PC-9 (cell line): ENCODE results near the gene P3H3. TPM values are rescaled to one million over a fixed set of nuclear protein-coding genes. Genes with fewer than 3 reads are reported as not detected.

ENCODE experiments used
- BruUV-seq: library from RNA; stranded (reverse); fragments of 400-500 nt; replicated peaks from 2 replicates; lab custom pipeline; 2021; lab: Mats Ljungman, UMichigan
- CTCF ChIA-PET: fragments of 300-600 bp; sonication (Branson Sonifier 250); formaldehyde crosslinking; loops from one replicate; lab custom pipeline; 2022; ENCODE audit warnings: antibody characterized with exemption; lab: Charles Lee
- POLR2A ChIA-PET: fragments of 300-600 bp; sonication (Branson Sonifier 250); formaldehyde crosslinking; loops from one replicate; lab custom pipeline; 2022; ENCODE audit warnings: antibody characterized with exemption; ENCODE audit not compliant: unreplicated experiment; lab: Charles Lee
- DNase-seq, 2 experiments: peaks; one replicate each; pipeline versions ENCODE4 v3.0.0 to v3.0.0-alpha.2; 2015 to 2022; ENCODE audit warnings: mixed read lengths in 1 of 2
- H2AFZ ChIP-seq: fragments of 200-600 bp; sonication (generic); 2 replicates; pipeline ENCODE4 v1.8.1; 2017; ENCODE audit warnings: antibody characterized with exemption
- H3F3A ChIP-seq: fragments of 200-600 bp; sonication (generic); 2 replicates; pipeline ENCODE4 v1.8.1; 2017; ENCODE audit warnings: antibody characterized with exemption, mild to moderate bottlenecking, low read depth; ENCODE audit not compliant: insufficient read depth
- H3K27ac ChIP-seq: fragments of 200-600 bp; sonication (generic); 2 replicates; pipeline ENCODE4 v1.6.1; 2016; ENCODE audit warnings: mixed run types
- H3K27me3 ChIP-seq: fragments of 200-600 bp; sonication (generic); 2 replicates; pipeline ENCODE4 v1.6.1; 2016; ENCODE audit warnings: low read depth, mixed run types; ENCODE audit not compliant: insufficient read depth
- H3K36me3 ChIP-seq: fragments of 200-600 bp; sonication (generic); 2 replicates; pipeline ENCODE4 v1.6.1; 2016; ENCODE audit warnings: low read depth, mixed run types
- H3K4me1 ChIP-seq: fragments of 200-600 bp; sonication (generic); replicated peaks from 2 replicates; pipeline ENCODE4 v1.6.1; 2016; ENCODE audit warnings: mixed run types; ENCODE audit not compliant: insufficient read depth
- H3K4me2 ChIP-seq: fragments of 200-600 bp; sonication (generic); 2 replicates; pipeline ENCODE4 v1.6.1; 2017; ENCODE audit warnings: mixed run types
- H3K4me3 ChIP-seq: fragments of 200-600 bp; sonication (generic); 2 replicates; pipeline ENCODE4 v1.6.1; 2016; ENCODE audit warnings: mixed run types
- H3K79me2 ChIP-seq: fragments of 200-600 bp; sonication (generic); 2 replicates; pipeline ENCODE4 v1.6.1; 2017; ENCODE audit warnings: low read depth, mixed run types
- H3K9me2 ChIP-seq: fragments of 200-600 bp; sonication (generic); 2 replicates; pipeline ENCODE4 v1.8.1; 2017; ENCODE audit warnings: mild to moderate bottlenecking; ENCODE audit not compliant: insufficient read depth
- H3K9me3 ChIP-seq: fragments of 200-600 bp; sonication (generic); 2 replicates; pipeline ENCODE4 v1.8.1; 2016; ENCODE audit warnings: low read depth; ENCODE audit not compliant: insufficient read depth
- H4K20me1 ChIP-seq: fragments of 200-600 bp; sonication (generic); 2 replicates; pipeline ENCODE4 v1.8.1; 2017; ENCODE audit not compliant: insufficient read depth
- CTCF ChIP-seq: fragments of 200-600 bp; sonication (generic); conservative IDR thresholded peaks from 2 replicates; pipeline ENCODE4 v1.6.1; 2017; ENCODE audit warnings: mixed run types, antibody characterized with exemption, mild to moderate bottlenecking, moderate library complexity
- EZH2 ChIP-seq: fragments of 200-600 bp; sonication (generic); IDR thresholded peaks from 2 replicates; pipeline ENCODE4 v1.8.0; 2017; ENCODE audit warnings: antibody characterized with exemption, low read depth
- intact Hi-C: fragments of 100-400 bp; cut with micrococcal nuclease; formaldehyde crosslinking; loops from one replicate; pipeline ENCODE4 v1.10.0; 2022; ENCODE audit not compliant: unreplicated experiment
- total RNA-seq: library from RNA; stranded (reverse); gene quantifications from 2 replicates; pipeline ENCODE4 v1.2.3, GENCODE V29; 2021

P3H3 gene
- total RNA-seq, 1 experiment from 2014 or later: 0.52 TPM

GRCh38 chr12:6855322-6855721, 27.1 kb downstream of the P3H3 start:
- Histone ChIP-seq H3K36me3 (peaks cover 30% of the 10 kb centered on the region), H3K4me2 (no peak overlapping the region), H3F3A (peaks cover 15% of the 10 kb centered on the region; the same call in 1 of the 2 replicates), H3K9me2 (no peaks in the 10 kb centered on the region), H3K4me1 (peaks cover 17% of the 10 kb centered on the region), H3K4me3 (no peak overlapping the region), H3K9me3 (no peaks in the 10 kb centered on the region), H3K27ac (no peak overlapping the region), H3K27me3 (no peaks in the 10 kb centered on the region), H2AFZ (no peak overlapping the region), H4K20me1 (peaks cover 10% of the 10 kb centered on the region; the same call in 1 of the 2 replicates), H3K79me2 (peaks cover 36% of the 10 kb centered on the region)
- POLR2A ChIA-PET: no interaction called here
- DNase-seq: no peak
- BruUV-seq: no TSS peak
- intact Hi-C loops: no loop called here
- no peak for TF ChIP-seq EZH2
- TF ChIP-seq CTCF: no peak
- CTCF ChIA-PET: interaction anchor here (0.6 kb wide), 1 partner anchor 37 kb away, joined by 3 read pairs; no protein-coding TSS in a partner anchor

GRCh38 chr12:6858799-6859198, 30.6 kb downstream of the P3H3 start:
- no peaks in the 10 kb centered on the region; the same call in 1 of the 2 replicates for H3F3A ChIP-seq
- H3K9me3 ChIP-seq: no peaks in the 10 kb centered on the region
- peaks cover 20% of the 10 kb centered on the region for H3K79me2 ChIP-seq
- TF ChIP-seq CTCF (no peak), EZH2 (no peak)
- H3K4me2 ChIP-seq: no peak overlapping the region
- no peak for DNase-seq
- intact Hi-C loops: no loop called here
- H2AFZ ChIP-seq: no peak overlapping the region
- H3K4me3 ChIP-seq: no peak overlapping the region
- ChIA-PET POLR2A (no interaction called here), CTCF (no interaction called here)
- no TSS peak for BruUV-seq
- H3K4me1 ChIP-seq: peaks cover 4% of the 10 kb centered on the region
- no peaks in the 10 kb centered on the region for H3K27me3 ChIP-seq
- 0 out of 2 replicates have a peak, but pooled peaks cover 3% of the 10 kb centered on the region for H4K20me1 ChIP-seq
- peaks cover 39% of the 10 kb centered on the region for H3K36me3 ChIP-seq
- no peaks in the 10 kb centered on the region for H3K9me2 ChIP-seq
- no peak overlapping the region for H3K27ac ChIP-seq

- Histone ChIP-seq H3K4me2 (no peak overlapping the region), H3K9me3 (no peaks in the 10 kb centered on the region), H3K27me3 (no peaks in the 10 kb centered on the region), H3K4me3 (no peak overlapping the region), H3K36me3 (peaks cover 41% of the 10 kb centered on the region), H2AFZ (no peak overlapping the region), H3K27ac (no peak overlapping the region), H4K20me1 (no peaks in the 10 kb centered on the region), H3F3A (peaks cover 6% of the 10 kb centered on the region; the same call in 1 of the 2 replicates), H3K79me2 (peaks cover 7% of the 10 kb centered on the region), H3K9me2 (no peaks in the 10 kb centered on the region), H3K4me1 (no peaks in the 10 kb centered on the region)
- no peak for DNase-seq
- BruUV-seq: no TSS peak
- TF ChIP-seq EZH2 (no peak), CTCF (no peak)
- ChIA-PET POLR2A (no interaction called here), CTCF (no interaction called here)
- intact Hi-C loops: no loop called here
These were observed 31.9 kb downstream of the P3H3 start for GRCh38 chr12:6860116-6860515.
